SK-N-SH (cell line): ENCODE measurements around the gene NEK9.

ENCODE experiments used
- NRF1 ChIP-seq: IDR thresholded peaks from 2 replicates; pipeline ENCODE4 v1.6.1; 2012; ENCODE audit warnings: low read depth, mild to moderate bottlenecking, low read length
- SIN3A ChIP-seq: IDR thresholded peaks from 2 replicates; pipeline ENCODE4 v1.6.1; 2012; ENCODE audit warnings: low read depth, mild to moderate bottlenecking, low read length, moderate library complexity, borderline replicate concordance
- TAF1 ChIP-seq: IDR thresholded peaks from 2 replicates; pipeline ENCODE4 v1.6.1; 2012; ENCODE audit warnings: low read depth, mild to moderate bottlenecking, low read length, moderate library complexity, borderline replicate concordance
- TF ChIP-seq, protein P1 (sequence below): fragments of 200-600 bp; sonication (generic); IDR thresholded peaks from 2 replicates; pipeline ENCODE4 v1.6.1; 2017; ENCODE audit warnings: antibody characterized with exemption, mild to moderate bottlenecking, moderate library complexity

DNA sequence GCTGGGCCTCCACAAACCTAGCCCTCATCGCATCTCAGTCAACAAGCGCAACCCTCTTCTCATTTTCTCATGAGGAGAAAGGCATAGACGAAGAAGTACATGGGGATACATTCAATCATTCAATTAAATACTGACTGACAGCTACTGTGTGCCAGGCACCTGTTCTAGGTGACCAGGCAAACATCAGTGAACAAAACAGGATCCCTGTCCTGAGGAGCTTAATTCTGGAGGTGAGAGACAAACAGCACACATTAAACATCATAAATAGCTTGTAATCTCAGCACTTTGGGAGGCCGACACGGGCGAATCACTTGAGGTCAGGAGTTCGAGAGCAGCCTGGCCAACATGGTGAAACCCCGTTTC lies 62.7 kb downstream of the NEK9 start:
- TF ChIP-seq SIN3A (no peak), TAF1 (no peak), NRF1 (no peak)
- TF ChIP-seq, protein P1, sequence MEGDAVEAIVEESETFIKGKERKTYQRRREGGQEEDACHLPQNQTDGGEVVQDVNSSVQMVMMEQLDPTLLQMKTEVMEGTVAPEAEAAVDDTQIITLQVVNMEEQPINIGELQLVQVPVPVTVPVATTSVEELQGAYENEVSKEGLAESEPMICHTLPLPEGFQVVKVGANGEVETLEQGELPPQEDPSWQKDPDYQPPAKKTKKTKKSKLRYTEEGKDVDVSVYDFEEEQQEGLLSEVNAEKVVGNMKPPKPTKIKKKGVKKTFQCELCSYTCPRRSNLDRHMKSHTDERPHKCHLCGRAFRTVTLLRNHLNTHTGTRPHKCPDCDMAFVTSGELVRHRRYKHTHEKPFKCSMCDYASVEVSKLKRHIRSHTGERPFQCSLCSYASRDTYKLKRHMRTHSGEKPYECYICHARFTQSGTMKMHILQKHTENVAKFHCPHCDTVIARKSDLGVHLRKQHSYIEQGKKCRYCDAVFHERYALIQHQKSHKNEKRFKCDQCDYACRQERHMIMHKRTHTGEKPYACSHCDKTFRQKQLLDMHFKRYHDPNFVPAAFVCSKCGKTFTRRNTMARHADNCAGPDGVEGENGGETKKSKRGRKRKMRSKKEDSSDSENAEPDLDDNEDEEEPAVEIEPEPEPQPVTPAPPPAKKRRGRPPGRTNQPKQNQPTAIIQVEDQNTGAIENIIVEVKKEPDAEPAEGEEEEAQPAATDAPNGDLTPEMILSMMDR = no peak
